CD4-positive, alpha-beta T cell treated with Interleukin-2 at 100 ng/mL for 4 hours (primary cell): ENCODE results near the gene IL12A.

ENCODE experiments used
- DNase-seq: peaks from one replicate; pipeline ENCODE4 v3.0.0-alpha.2; 2020; ENCODE audit warnings: low spot score

The IL12A gene

GRCh38 chr3:160027541-160028195, 39.0 kb downstream of the IL12A start:
- no peak for DNase-seq

GRCh38 chr3:160035757-160036156, 47.1 kb downstream of the IL12A start:
- DNase-seq, result no peak

DNA sequence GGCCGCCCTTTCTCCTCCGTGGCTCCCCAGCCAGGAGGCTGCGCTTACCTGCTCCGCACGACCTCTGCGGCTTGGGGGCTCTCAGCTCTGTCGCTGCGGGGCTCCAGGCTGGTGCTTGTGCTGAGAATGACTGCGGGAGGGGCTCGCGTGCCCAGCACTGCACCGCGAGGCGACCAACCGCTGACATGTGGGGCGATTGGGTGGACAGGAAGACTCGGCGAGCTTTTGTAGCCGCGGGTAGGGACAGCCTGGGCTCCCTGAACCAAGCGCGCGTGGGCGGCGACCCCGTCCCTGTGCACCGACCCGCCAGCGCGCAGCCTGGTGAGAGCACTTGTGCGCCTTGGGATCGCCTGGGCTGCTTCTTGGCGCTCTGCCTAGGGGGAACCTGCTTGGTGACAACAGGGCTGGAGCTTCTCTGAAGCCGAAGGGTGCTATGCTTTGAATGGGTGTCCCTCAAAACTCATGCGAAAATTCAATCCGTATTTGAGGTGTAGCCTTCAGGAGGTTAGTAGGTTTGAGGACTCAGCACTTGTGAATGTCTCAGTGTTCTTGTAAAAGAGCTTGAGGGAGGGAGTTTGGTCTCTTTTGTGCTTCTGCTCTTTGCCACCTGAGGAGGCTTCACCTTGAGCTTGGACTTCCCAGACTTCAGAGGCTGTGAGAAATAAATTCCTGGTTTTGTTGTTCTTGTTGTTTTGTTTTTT, 50.4 kb downstream of the IL12A start:
- DNase-seq, result no peak

GRCh38 chr3:160040181-160040580, 51.5 kb downstream of the IL12A start:
- no peak for DNase-seq

DNA sequence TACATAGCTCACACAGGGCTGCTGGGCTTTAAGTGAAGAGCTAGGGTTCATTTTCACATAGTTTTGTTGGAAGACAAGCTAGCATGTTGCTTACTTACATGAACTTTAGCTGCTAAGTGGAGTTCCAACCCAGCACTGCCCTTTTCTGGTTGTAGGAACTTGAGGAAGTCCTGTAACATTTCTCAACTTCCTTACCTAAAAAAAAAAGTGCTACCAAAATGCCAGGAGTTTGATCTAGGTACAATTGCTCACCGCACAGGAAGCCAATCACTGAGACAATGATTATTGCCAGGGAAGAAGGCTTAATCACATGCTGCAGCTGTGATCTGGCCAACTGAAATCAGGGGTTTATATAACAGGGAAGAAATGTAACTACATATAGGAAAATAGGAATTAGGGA, 52.8 kb downstream of the IL12A start:
- DNase-seq, result no peak

DNA sequence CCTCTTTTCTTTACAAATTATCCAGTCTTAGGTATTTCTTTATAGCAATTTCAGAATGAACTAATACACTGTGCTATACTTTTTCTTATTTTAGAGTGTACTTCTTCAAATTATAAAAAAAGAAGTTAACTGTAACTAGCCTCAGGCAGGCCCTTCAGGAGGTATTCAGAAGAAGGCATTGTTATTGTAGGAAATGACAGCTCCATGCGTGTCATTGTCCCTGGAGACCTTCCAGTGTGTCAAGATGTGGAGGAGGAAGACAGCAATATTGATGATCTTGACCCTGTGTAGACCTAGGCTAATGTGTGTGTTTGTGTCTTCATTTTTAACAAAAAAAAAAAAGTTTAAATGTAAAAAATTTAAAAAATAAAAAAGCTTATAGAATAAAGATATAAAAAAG, 55.5 kb downstream of the IL12A start:
- DNase-seq, result no peak
